GM21528 (cell line): ENCODE data around the gene PBX1.

Experiments used
- ATAC-seq: cut with Tn5 transposase; IDR thresholded peaks from one replicate; pipeline ENCODE4 v1.9.1; 2021; ENCODE audit warnings: mild to moderate bottlenecking, moderate library complexity; ENCODE audit not compliant: unreplicated experiment, low FRiP score

Gene PBX1

DNA sequence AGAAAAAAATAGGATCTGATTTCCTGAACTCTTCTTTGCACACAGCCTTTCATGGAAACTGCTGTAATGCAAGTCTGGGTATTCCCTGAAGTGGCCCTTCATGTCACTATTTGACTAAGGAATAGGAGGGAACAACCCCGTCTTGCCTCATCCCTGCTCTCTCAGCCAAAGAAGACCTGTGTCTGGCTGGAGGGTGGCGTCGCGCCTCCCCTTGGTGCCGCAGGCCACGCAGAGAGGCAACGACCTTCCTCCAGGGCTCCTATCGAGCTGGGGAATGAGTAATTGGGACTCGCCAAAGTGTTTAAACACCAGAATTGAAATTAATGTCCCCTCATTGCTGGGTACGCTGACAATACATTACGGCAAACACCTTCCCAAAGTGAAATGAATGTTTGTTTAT lies 129.8 kb downstream of the PBX1 start:
- ATAC-seq: no peak

GRCh38 chr1:164689672-164690511 lies 130.9 kb downstream of the PBX1 start:
- no peak for ATAC-seq

DNA sequence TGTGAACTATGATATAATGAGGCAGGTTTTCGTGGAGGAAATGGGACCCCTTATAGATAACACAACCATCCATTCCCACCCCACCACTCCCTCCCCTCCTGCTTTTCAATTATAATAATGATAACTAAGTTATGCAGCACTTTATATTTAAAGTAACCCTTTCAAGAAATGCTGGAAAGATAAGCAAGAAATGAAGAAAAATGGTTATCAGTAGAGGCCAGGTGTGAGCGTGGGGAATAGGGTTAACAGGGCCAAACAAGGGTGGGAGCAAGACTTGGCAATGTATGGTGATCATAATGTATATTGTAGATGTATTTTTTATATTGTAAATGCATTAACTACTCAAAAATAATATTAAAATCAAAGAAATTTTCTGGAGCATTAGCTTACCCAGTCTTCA lies 133.4 kb downstream of the PBX1 start:
- ATAC-seq: no peak

DNA sequence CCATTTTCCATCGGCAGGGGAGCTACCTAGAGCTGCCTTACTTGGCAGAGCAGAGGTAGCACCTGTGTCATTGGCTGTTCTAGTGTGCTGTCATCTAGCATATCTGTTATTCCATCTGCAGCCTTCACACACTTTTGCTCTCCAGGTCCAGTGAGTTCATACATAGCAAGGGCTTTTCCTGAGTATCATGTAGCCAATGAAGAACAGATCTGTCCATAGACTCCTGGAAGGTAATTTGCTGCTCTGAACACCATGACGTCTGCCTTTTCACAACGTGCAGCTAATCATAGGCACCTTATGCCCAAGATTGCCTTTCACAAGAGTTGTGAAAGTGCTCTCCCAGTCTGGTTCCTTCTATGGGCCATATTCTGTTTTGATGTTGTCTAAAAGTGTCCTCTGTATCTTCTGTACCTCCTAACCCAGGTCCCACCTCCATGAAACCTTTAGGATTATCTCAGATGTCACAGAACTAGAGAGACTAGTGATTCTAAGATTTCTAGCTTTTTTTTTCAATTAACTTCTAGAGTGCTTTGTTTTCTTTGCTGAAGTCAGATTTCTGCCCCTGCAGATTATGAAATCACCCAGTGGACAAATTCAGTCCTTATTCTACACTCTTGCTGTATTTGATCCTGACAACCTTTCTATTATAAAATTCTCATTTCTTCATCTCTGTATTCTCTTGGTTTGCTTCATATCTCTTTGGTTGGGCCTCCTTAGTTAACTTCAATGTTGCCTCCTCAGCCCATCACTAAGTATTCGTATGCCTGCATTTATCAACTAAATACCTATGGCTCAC lies 134.8 kb downstream of the PBX1 start:
- ATAC-seq: no peak

DNA sequence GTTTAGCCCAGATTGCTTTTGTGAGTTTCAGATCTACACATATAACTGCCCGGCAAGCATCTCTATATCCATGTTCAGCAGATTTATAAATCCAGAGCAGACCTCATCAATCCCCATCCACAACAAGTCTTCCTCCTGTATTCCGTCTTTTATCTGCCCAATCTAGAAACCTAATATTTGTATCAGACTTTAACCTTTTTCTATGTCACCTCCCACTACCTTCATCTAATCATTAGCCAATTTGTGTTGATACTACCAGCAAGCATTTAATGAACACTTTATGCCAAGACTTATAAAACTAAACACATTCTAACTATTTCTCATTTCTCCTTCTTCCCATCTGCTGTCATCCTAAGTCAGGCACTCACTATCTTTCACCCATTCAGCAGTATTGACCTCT lies 135.5 kb downstream of the PBX1 start:
- no peak for ATAC-seq

DNA sequence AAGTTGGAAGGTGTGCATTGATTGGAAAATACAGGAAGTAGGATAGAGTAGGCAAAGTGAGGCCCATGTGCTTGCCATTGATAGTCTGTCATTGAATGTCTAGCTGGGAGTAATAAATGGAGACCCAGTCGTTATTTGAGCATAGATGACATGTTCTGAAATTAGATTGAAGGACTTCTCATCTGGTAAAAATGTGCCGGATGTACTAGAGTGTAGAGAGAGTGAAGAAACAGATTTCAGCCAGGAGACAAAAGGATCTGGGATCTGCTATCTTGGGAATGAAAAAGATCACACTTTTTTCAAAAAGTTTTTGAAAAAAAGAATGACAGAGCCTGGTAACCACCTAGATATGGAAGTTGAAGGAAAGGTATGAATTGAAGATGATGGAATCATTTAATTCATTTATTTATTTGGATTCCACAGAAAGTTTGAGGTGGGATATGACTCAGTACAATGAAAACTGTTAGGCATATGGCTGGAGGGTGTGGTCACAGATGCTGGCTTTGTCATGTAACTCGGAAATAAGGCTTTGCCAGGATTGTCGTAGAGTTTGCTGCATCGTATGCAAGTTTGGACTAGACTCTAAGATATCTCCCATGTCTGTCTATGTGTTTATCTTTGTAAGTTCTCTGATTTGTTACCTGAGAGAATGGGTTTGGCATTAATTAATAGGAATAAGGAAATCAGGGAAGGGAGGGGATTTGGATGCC lies 137.1 kb downstream of the PBX1 start:
- no peak for ATAC-seq

GRCh38 chr1:164699815-164700491 lies 141.0 kb downstream of the PBX1 start:
- no peak for ATAC-seq

DNA sequence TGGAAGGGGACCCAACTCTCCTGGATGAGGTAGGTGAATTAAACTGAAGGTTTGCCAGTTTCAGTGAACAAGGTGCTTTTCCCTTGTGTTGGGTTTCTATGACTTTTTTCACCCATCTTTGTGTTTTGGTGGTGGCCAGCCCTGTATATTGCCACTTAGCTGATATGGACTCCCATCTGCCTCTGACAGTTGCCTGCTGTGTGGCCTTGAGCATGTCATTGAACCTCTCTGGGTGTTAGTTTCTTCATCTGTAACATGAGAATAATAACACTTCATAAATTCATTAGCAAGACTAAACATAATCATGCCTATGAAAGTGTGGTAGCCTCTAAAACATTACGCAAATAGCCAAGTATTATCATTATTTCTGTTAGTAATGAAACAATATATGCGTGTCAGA lies 141.7 kb downstream of the PBX1 start:
- ATAC-seq: no peak

- ATAC-seq: no peak
Observed at GRCh38 chr1:164701189-164701761, 142.3 kb downstream of the PBX1 start.

DNA sequence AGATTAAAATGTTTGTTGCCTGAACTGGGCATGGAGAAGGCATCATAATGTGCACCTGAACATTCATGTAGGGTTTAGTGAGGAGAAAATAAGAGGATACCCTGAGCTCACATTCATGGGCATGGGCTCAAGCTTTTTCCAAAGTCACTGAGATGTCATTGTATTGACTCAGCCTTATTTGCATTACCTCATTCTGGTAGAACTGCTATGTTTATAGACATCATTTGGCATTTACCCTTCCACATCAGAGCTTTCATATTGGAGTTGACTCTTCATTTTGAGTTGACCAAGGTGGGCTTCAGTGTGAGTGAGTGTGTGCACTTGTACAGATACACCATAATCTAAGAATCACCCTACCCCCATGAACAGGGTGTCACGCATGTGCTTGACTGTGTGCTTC lies 143.2 kb downstream of the PBX1 start:
- ATAC-seq: no peak

DNA sequence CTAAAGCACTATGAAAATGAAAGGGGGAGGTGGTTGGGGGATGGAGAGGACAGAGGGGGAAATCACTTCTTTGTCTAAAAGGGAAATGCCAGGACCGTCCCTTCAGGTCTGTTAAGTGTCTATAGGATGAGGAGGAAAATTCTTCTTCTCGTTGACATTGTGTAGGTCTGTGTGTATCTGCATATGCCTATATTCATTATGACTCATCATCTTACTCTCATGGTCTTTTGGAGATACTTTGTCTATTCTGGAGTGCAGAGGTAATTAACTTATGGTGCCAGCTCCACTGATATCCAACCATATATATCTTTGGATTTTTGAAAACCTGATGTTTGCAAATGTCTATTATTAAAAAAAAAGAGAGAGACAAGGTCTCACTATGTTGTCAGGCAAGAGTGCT lies 143.7 kb downstream of the PBX1 start:
- ATAC-seq: no peak

- ATAC-seq: no peak
Observed at GRCh38 chr1:164703463-164703862, 144.5 kb downstream of the PBX1 start.

- no peak for ATAC-seq
Observed at GRCh38 chr1:164703960-164704411, 145.0 kb downstream of the PBX1 start.

DNA sequence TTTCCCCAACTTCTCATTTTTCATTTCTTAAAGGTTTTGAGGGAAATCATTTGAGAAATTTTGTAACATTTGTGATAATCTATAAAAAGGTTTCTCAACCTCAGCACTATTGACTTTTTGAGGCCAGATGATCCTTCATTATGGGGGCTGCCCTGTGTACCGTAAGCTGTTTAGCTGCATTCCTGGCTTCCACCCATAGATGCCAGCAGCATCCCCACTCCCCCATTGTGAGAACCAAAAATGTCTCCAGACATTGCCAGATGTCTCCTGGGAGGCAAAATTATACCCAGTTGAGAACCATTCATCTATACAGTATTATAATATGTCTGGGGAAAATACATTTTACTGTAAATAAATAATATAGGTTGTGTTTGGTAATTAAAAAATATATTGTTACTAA lies 146.0 kb downstream of the PBX1 start:
- no peak for ATAC-seq

DNA sequence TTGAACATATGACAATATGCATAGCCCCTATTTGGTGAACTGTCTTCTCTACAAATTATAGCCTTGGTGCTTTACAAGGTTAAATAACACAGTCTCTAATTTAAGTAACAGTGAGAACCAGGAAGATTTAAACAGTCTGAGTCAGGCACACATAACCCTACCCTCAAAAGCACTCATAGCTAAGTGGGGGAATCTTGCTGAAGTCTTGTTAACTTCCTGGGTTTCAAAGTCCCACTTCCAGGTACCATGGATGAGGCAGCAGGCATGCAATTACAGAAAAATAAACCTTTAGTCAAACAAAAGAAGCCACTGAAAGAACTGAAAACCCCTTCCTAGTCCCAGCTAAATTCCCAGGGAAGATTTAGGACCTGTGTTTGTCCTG lies 147.6 kb downstream of the PBX1 start:
- ATAC-seq: no peak

DNA sequence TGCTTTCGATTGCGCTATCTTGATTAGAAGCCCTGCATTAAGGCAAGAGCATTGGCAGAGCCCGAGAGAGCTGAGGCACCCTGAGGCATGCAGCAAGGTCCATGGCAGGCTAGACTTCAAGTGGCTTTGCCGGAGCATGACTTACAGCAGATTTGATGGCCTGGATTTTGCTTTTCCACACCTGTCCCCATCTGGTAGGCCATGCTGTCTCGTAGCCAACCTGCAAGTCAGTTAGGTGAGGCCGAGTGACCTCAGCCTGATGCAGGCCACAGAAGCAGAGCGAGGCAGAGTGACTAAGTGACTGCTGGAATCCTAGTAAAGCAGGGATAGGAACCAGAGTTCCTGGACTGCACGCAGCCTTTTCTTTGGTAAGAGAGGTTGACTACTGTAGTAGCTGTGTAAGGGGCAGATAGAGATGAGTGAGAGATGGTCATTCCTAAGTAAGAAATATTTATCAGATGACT lies 148.9 kb downstream of the PBX1 start:
- no peak for ATAC-seq

DNA sequence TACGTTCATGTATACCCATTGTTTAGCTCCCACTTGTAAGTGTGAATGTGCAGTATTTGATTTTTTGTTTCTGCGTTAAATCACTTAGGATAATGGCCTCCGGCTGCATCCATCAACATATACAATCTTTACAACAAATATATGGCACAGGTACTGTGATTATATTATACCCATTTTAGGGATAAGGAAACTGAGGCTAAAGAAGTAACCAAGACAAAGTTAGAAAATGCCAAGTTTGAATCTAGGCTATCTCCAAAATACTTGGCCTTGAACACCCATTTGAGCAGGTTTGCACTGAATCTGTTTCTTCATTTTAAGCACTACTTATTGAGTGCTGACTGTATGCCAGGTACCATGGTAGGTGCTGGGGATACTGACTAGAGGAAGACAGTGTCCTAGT lies 149.6 kb downstream of the PBX1 start:
- ATAC-seq: no peak

DNA sequence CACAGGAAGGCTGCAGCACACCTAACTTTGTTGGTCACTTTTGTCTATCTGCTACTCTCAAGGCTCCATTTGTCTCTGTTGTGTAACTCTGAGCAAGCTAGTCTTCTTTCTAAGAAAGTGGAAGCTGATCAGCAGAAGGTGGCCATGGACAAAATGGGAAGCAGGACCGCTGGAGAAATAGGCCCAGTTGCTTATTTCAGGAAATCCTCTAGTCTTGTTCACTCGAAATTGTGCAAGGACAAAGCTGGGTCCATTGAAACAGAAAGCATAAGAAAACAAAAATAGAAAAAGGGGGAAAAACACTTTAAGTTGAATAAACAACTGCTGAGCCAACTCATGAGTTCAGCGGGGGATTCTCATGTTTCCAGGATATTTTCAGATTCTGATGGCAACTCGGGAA lies 150.1 kb downstream of the PBX1 start:
- no peak for ATAC-seq

- no peak for ATAC-seq
Observed at GRCh38 chr1:164709541-164710278, 150.7 kb downstream of the PBX1 start.
